ENCODE results near the gene PIP4K2B. TPM values are rescaled to one million over a fixed set of nuclear protein-coding genes. Genes with fewer than 3 reads are reported as not detected.

PIP4K2B gene
- total RNA-seq, 4 donors from 2014 or later: 19.5 to 45.4 (median 33.6) TPM

GRCh38 chr17:38733982-38734973 lies 65.1 kb downstream of the PIP4K2B start:
- no peak overlapping the region for H3K4me3 ChIP-seq (ENCODE audit: low read depth, poor library complexity, severe bottlenecking)
- TF ChIP-seq POLR2A (IDR thresholded peaks at IDR 0.05): no peak
- no peak for TF ChIP-seq CTCF (IDR thresholded peaks at IDR 0.05)
- no peak for DNase-seq (ENCODE audit: low spot score in 2 of 2)
- WGBS, 2 donors: 72 to 73% methylated on average over 13 to 15 of the region's 15 CpGs
- intact Hi-C loops (cut with DNase I; ENCODE audit: low total_unique reads): loop anchor here (2.0 to 5.0 kb wide), 2 partner anchors 53 to 1813 kb away; no protein-coding TSS in a partner anchor

DNA sequence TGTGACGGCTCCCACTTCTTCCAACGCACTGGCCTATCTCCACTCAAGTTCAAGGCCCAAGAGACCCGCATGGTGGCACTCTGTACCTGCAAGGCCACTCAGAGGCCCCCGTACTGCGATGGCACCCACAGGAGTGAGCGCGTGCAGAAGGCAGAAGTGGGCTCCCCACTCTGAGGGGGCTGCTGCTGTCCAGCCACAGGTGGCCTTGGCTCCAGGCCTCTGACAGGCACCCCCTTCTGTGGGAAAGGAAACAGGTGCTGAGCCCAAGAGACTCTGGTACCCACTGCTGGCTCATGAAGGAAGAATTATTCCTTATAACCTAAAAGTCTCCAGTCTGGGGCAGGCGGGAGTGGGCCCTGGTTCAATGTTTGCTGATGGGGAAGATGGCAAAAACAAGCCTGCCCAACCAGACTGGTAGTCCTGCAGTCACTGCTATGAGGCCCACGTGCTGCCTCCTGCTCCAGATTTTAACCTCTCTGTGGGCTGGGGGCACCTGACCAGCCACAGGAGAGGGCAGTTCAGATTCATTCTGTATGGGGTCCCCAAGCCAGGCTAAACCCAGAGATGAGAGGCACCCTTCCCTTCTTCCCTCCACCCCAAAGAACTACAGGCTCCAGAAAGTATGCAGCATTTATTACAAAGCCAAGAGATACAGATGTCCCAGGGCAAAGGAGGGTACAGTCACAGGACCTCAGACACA lies 65.9 kb downstream of the PIP4K2B start:
- intact Hi-C loops (cut with DNase I; ENCODE audit: low total_unique reads): loop anchor here (5.0 kb wide), 1 partner anchor 1814 kb away; no protein-coding TSS in a partner anchor
- H3K4me3 ChIP-seq (ENCODE audit: low read depth, poor library complexity, severe bottlenecking): no peak overlapping the region
- no peak for TF ChIP-seq POLR2A (IDR thresholded peaks at IDR 0.05)
- no peak for TF ChIP-seq CTCF (IDR thresholded peaks at IDR 0.05)
- DNase-seq (ENCODE audit: low spot score in 2 of 2): no peak
- 73 to 75% methylated on average over 9 of the region's 9 CpGs for WGBS, 2 donors

DNA sequence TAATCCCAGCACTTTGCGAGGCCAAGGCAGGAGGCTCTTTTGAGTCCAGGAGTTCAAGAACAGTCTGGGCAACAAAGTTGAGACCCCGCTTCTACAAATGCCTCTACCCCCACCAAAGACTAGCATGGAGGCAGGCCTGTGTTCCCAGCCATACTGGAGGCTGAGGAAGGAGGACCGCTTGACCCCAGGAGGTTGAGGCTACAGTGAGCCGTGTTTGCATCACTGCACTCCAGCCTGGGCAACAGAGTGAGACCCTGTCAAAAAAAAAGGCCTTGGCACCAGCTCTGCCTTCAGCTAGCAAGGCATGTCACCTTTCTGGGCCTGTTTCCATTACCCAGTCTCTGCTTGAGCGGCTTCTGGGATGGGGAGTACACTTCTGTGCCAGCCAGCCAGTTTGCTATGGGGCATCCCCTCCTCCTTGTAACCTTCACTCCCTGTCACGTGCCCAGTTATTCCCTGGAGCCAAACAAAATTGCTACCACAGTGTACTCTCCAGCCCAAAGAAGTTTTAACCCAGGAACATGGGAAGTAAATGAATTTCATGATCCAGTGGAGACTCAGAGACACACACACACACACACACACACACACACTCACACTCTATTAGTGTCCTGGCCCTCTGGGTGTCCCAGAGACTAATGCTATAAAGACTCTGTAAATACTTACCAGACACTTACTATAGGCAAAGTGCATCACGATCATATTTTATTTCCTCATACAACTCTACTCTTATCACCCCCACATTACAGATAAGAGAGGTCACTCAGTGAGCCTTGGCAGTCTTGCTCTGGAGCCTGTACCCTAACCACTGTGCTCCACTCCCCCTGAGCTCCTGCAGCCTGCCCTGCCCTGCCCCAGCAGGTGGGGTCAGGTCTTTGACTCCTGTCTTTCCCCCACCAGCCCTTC lies 66.7 kb downstream of the PIP4K2B start:
- no peak for DNase-seq (ENCODE audit: low spot score in 2 of 2)
- H3K4me3 ChIP-seq (ENCODE audit: low read depth, poor library complexity, severe bottlenecking): no peak overlapping the region
- 66 to 72% methylated on average over 7 of the region's 7 CpGs for WGBS, 2 donors
- intact Hi-C loops (cut with DNase I; ENCODE audit: low total_unique reads): loop anchor here (5.0 kb wide), 1 partner anchor 1815 kb away; no protein-coding TSS in a partner anchor
- TF ChIP-seq POLR2A (IDR thresholded peaks at IDR 0.05) (no peak), CTCF (IDR thresholded peaks at IDR 0.05) (no peak)

DNA sequence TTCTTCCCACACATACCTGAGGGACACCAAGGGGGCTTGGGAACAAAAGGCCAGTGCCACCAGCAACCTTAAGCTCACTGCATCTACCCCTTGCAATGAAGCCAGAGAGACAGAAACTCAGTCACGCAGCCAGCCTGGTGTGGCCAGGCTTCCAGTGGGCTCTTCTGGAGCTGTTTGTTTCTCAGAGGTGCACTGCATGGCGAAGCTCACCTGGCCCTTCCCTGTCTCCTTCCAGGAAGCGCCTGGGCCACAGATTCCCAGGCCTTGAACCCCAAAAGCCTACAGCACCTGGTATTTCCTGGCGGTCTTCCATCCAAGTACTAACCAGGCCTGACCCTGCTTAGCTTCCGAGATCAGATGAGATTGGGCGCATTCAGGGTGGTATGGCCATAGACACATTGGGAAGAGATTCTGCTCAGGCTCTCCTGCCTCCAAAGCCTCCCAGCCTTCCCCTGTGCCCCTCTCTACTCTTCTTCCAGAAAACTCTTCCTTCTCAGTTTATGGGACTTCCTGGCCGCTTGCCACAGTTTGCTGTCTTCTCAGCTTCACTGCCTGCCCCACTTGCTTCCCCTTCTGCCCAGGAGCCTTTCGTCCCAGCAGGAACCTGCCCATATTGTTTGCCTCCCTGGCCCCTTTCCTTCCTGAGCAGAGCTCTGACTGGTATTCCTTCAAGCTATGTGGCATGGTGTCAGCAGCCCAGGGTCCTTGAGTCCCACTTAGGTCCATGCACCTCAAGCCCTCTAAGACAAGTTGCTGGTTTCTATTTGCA lies 67.6 kb downstream of the PIP4K2B start:
- TF ChIP-seq CTCF (IDR thresholded peaks at IDR 0.05) (no peak), POLR2A (IDR thresholded peaks at IDR 0.05) (no peak)
- no peak overlapping the region for H3K4me3 ChIP-seq (ENCODE audit: low read depth, poor library complexity, severe bottlenecking)
- 59 to 81% methylated on average over 8 of the region's 8 CpGs for WGBS, 2 donors
- intact Hi-C loops (cut with DNase I; ENCODE audit: low total_unique reads): loop anchor here (2.0 to 5.0 kb wide), 2 partner anchors 57 to 1816 kb away; partner anchors contain the start of gene EPOP
- DNase-seq (ENCODE audit: low spot score in 2 of 2): no peak

Measured in lower leg skin (tissue), 4 donors.